Renal pelvis (tissue), 12 donors: ENCODE data around the gene PODNL1. TPM values are rescaled to one million over a fixed set of nuclear protein-coding genes. Genes with fewer than 3 reads are reported as not detected.

Source experiments
- DNase-seq: peaks from one replicate; pipeline ENCODE4 v3.0.0-alpha.2; 2013
- long read RNA-seq, 16 experiments: transcript quantifications; one replicate each; lab custom pipeline, GENCODE V29; 2026
- polyA plus RNA-seq, 3 donors: library from polyadenylated mRNA; unstranded; fragments of 120-200 nt; gene quantifications; one replicate each; pipeline ENCODE4 v1.2.1, GENCODE V29; 2013; ENCODE audit not compliant: insufficient read length in 3 of 3

PODNL1 gene
- 1 to 10 TPM in 2 of 3 donors, under 1 TPM in 1; 0.97 to 1.5 (median 1.4) TPM for polyA plus RNA-seq
- long read RNA-seq, donor 1, partial matches to known transcripts: 5 of 5 reads
- long read RNA-seq, donor 1, other reads (novel, unspliced or antisense): 0 of 5 reads
- long read RNA-seq, donor 2: 0 reads
- long read RNA-seq, donor 3: 0 reads
- long read RNA-seq, donor 4: 0 reads
- long read RNA-seq, donor 5: 0 reads
- long read RNA-seq, donor 6, partial matches to known transcripts: 5 of 16 reads
- long read RNA-seq, donor 6, other reads (novel, unspliced or antisense): 11 of 16 reads
- long read RNA-seq, donor 7, partial matches to known transcripts: 27 of 27 reads
- long read RNA-seq, donor 7, other reads (novel, unspliced or antisense): 0 of 27 reads
- long read RNA-seq, donor 8: 0 reads
- long read RNA-seq, donor 9: 0 reads
- long read RNA-seq, donor 10: 0 reads
- long read RNA-seq, donor 11: 0 reads
- long read RNA-seq, donor 12, partial matches to known transcripts: 15 of 20 reads
- long read RNA-seq, donor 12, other reads (novel, unspliced or antisense): 5 of 20 reads
- long read RNA-seq, donor 13, partial matches to known transcripts: 7 of 7 reads
- long read RNA-seq, donor 13, other reads (novel, unspliced or antisense): 0 of 7 reads
- long read RNA-seq, donor 14: 0 reads
- long read RNA-seq, donor 15: 0 reads
- long read RNA-seq, donor 16: 0 reads

DNA sequence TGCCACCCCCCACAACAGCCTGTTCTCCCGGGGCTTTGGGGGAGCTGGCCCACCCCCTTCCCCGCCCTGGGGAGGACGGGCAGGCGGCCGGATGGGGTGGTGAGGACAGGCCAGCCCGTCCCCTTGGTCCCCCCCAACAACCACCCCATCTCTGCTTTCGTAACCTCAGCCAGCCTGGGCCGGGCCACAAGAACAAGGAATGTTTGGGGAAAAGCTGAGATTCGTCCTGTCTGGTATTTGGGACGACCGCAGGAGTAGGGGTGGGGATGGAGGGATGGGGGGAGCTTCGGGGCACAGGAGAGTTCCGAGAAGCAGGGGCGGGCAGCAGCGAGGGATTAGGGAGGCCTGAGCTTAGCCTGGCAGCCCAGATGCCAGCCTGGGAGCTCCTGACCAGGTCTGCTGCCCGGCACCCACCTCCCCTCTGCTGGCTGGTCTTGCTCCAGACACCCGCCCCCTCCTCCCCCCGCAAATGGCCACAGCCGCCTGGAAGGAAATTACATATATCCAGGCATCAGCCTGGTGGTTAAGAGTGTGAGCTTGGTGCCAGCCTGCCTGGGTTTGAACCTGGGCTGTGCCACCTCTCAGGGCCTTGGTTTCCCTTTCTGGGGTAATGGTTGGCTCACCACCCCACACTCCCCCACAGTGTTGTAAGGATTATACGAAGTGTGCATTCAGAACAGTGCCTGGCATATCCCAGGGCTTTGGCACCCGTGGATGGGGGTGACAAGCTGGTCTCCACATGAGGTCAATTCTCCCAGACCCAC lies at the start of gene PODNL1:
Gene PODNL1, minus strand, starts transcription at position 117 of the 764 bp plus-strand sequence. CDS start 236 bp downstream, outside the sequence.
- no peak for DNase-seq

DNA sequence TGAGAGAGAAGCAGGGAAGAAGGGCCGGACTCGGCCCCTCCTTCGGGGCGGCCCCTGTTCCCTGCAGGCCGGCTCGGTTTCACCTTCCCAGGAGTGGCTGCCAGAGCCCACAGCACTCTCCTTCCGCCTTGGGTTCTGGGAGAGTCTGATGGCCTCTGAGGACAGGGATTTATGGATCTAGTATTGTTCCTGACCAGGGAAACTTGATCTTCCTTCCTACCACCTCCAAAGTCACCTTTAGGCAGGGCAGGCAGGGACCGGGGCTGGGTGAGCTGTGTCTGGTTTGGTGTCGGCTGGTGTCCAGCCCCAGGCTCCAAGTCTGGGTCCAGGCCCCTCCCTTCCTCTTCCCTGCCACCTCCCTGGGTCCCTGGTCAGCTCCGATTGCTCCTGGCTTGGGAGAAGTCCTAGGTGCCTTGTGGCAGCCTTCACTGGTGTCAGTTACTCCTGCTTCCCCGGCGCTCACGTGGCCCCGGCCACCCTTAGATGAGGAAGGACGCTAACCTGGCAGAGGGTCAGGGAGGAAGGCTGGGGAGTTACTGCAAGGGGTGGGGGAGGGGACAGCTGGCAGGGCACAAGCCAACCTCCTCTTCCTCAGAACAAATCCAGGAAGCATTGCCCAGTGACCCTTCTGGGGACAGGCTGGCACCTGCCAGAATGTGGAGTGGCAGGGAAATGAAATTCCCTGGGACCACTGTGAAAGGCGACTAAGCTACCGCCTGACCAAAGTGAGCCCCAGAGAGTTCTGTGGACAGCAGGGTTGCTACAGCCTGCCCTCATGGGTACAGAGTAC lies 49.1 kb upstream of the PODNL1 start:
- DNase-seq: no peak

- DNase-seq: peak; percentile 51
These were observed 48.2 kb upstream of the PODNL1 start for GRCh38 chr19:13986348-13986904.

- DNase-seq: no peak
These were observed 47.6 kb upstream of the PODNL1 start for GRCh38 chr19:13985771-13986347.

- no peak for DNase-seq
These were observed 46.9 kb upstream of the PODNL1 start for GRCh38 chr19:13984875-13985741.

DNA sequence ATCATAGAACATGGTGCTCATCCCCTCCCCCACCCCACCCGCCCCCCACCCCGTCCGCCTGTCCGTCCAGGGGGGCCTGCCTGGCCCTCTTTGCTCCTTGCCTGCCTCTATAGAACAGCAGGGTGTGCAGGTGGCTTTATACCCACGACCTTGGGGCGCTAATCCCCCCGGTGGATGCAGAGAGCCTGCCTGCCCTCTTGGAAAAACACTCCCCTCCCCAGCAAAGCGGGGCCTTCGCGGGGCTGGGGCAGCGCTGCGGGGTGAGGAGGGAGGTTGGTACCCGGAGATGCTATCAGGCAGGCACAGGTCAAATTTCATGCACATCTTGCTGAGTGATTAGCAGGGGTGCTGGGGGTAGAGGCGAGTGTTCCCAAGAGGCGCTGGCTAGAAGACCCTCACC lies 46.0 kb upstream of the PODNL1 start:
- no peak for DNase-seq

- DNase-seq: no peak
These were observed 45.1 kb upstream of the PODNL1 start for GRCh38 chr19:13983213-13983889.

DNA sequence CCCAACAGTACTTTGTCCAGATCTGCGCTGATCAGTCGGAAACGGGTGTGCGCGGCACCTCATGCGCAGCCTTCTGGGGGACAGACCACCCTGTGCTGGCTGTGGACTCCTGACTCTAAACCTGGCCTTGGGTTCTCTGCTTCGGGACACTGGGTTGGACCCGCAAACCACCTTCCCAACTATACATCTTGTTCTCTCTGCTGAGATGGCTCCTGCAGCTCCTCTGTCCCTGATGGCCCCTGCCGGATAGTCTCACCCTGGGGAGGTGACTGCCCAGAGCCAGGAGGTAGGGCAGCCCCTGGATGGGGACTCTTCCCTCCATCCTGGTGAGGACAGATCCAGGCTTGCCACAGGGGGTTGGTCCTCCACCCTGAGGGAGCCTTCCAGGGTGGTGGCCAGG lies 44.6 kb upstream of the PODNL1 start:
- no peak for DNase-seq

DNA sequence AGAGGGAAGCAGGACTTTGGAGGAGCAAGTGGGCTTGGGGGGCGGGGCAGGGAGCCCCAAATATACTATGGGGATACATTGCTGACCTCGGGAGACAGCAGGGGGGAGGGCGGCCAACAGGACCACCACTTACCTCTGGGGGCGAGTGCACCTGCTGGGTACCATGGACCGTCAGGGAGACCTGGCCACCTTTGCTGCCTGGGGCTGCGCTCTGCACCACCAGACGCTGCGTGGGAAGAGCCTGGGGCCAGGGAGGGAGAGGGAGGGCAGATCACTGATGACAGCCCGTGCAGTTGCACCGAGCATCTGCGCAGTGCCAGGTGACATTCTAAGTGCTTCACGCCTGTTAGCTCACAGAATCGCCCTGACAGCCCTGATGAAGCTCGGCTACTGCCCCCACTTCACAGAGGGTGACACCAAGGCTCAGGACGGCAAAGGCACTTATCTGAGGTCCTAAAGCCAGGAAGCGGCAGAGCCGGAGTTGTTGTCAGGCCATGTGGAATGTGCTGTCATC lies 43.8 kb upstream of the PODNL1 start:
- no peak for DNase-seq

GRCh38 chr19:13981467-13981866 lies 43.2 kb upstream of the PODNL1 start:
- DNase-seq: no peak

DNA sequence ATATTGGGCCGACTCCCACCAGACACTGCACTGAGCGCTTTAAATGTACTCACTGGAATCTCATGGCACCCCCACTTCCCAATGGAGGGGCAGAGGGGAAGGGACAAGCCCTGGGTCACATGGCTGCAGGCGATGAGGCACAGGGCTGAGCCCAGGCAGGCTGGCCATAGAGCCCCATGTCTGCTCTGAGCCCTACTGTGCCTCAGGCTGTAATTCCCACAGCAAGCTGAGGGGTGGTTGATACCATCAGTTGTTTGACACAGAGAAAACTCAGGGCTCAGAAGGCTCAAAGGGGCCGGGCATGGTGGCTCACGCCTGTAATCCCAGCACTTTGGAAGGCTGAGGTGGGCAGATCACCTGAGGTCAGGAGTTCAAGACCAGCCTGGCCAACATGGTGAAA lies 42.8 kb upstream of the PODNL1 start:
- DNase-seq: no peak

DNA sequence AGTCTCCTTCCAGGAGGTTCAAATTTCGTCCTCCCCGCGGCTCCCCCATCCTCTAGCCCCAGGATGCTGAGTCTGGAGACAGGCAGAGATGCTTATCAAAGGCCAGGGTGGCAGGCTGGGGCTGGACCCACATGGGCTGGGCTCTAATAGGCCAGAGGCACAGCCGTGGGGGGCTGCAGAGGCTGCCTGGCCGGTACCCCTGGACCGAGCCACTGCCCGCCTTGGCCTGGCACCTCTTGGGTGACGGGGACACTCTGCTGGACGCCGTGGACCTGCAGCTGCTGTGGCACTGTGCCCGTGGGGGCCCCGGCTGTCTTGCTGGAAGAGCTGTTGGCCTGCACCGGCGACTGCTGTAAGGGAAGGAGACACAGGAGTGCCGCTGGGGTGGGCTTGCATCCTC lies 42.1 kb upstream of the PODNL1 start:
- DNase-seq: no peak

DNA sequence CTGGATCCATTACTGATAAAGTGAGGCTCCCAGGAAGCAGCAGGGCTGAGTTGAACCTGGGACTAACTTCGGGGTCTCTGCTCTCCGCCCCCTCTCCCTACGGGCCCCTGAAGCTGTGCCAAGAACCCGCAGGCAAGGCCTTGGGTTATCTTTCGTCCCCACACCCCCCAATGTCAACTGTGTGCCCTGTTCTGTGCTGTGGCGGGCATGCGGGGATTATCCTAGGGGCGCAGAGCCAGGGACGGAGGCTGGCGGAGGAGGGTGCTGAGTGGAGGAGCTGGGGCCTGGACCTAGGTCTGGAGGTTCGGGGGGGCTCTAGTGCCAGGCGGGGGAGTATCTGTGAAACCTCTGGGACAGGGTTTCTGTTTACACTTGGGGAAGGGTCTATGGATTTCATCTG lies 41.5 kb upstream of the PODNL1 start:
- no peak for DNase-seq

DNA sequence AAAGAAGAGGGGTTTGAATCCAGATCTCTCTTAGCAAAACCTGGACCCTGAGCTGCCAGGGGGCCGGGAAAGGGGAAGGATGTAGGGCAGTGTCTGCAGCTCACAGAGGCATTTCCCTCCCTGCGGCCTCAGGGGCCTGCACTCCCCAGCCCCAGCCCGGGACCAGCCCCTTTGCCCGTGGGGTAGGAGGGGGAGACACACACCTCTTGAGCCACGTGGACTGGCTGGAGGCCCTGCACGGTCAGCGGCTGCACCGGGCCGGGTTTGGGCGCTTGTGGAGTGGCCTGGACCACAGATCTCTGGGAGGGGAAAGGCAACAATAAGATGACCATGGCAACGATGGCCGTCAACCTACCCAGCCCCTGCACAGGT lies 41.0 kb upstream of the PODNL1 start:
- no peak for DNase-seq

DNA sequence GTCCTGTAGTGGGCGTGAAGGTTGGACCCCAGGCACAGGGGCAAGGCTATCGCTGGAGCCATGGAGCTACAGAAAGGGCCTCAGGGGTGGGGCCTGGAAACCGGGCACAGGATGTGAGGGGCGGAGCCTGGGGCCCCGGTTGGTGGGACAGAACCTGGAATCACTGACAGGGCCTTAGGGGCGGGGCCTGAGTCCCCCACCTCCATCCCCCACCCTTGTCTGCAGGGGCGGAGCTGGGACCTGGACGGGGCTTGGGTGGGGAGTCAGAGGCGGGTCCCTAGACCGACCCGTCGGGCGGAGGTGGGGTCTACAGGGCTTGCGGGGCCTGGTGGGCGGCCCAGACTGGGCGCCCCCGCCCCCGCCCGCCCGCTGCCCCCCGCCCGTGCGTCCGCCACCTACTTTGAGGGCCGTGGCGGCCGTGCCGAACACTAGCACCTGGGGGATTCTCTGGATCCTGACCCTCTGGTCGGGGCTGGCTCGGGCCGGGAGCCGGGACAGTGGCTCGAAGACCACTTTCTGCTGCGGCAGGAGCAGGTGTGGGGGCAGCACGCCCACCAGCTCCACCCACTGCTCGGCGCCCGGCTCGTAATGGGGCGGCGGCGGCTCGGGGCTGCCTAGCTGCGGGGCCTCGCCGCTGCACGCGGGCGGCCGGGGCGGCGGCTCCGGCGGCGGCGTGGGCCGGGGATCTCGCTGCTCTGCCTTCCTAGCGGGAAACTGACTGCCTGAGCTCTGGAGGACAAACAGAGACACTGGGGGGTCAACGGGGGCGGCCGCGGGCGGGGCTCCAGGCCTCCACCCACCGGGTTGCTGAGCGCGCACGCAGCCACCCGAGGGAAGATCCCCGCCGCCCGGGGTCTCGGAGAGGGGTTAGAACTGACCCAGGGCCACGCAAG lies 40.4 kb upstream of the PODNL1 start:
- peak; percentile 87 for DNase-seq

DNA sequence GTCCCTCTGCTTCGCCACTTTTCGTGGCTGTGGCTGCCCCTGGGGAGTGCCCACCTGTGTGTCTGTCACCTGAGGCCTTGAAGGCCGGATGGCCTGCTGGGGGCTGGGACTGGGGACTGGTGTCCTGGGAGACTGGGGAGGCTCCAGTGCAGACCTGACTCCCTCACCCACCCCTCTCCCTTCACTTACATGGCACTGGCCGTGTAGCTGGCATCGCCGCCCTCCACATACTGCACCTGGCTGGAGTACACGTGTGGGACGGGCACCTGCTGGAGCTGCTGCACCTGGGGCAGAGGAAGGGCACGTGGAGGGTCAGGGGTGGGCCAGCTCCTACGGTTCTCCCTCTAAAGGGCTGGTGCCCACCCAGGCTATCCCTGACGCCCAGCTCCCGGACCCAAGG lies 39.6 kb upstream of the PODNL1 start:
- DNase-seq: no peak

DNA sequence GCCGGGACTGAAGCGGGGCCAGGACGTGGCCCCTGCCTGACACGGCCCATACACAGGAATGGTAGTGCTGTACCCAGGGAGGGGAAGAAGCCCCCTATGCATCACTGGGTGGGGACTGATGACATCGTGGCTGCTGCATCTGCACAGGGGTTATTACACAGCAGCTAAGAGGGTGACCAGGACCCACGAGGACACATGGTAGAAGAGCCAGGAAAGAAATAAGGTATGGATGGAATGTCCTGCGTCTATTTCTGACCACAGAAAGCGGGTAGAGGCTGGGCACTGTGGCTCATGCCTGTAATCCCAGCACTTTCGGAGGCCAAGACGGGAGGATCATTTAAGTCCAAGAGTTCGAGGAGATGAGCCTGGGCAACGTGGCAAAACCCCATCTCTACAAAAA lies 38.2 kb upstream of the PODNL1 start:
- no peak for DNase-seq

GRCh38 chr19:13975870-13976269 lies 37.7 kb upstream of the PODNL1 start:
- DNase-seq: no peak
